MV-4-11 (cell line): ENCODE results near the gene KRIT1.
"Not testable (repeated sequence)": the region's sequence is repeated elsewhere in the genome, so short reads cannot be mapped to it uniquely, and the experiment has no call there.

Experiments
- DNase-seq: peaks from one replicate; lab custom pipeline; 2025; lab: John Stamatoyannopoulos, UW

KRIT1 gene

GRCh38 chr7:92246360-92247101 is 817 bp upstream of the KRIT1 start:
- peak; percentile 8 for DNase-seq

- peak; percentile 23 for DNase-seq
These were observed 767 bp downstream of the KRIT1 start for GRCh38 chr7:92244808-92245486.

GRCh38 chr7:92242972-92243371 is 2.7 kb downstream of the KRIT1 start:
- DNase-seq = peak; percentile 61

GRCh38 chr7:92230547-92230946 is 15.2 kb downstream of the KRIT1 start:
- DNase-seq = no peak

- no peak for DNase-seq
These were observed 17.0 kb downstream of the KRIT1 start for GRCh38 chr7:92228742-92229141.

GRCh38 chr7:92228100-92228499 is 17.6 kb downstream of the KRIT1 start:
- DNase-seq = no peak

- DNase-seq = no peak
These were observed 18.7 kb downstream of the KRIT1 start for GRCh38 chr7:92226981-92227380.

GRCh38 chr7:92221766-92222165 is 23.9 kb downstream of the KRIT1 start:
- no peak for DNase-seq

- DNase-seq = no peak
These were observed 39.0 kb downstream of the KRIT1 start for GRCh38 chr7:92206672-92207071.

GRCh38 chr7:92205987-92206386 is 39.7 kb downstream of the KRIT1 start:
- DNase-seq = no peak

- DNase-seq = no peak
These were observed 44.9 kb downstream of the KRIT1 start for GRCh38 chr7:92200791-92201190.

GRCh38 chr7:92192326-92192725 is 53.4 kb downstream of the KRIT1 start:
- peak; percentile 52 for DNase-seq

GRCh38 chr7:92189246-92189645 is 56.5 kb downstream of the KRIT1 start:
- not testable (repeated sequence) for DNase-seq

- DNase-seq = not testable (repeated sequence)
These were observed 61.4 kb downstream of the KRIT1 start for GRCh38 chr7:92184294-92184693.

- DNase-seq = peak; percentile 61
These were observed 66.5 kb downstream of the KRIT1 start, which contains the start of gene LRRD1 for GRCh38 chr7:92178928-92179924. LRRD1 (minus strand) TSS chr7:92179142; CDS start chr7:92165202, 13,940 bp downstream.

GRCh38 chr7:92177362-92177761 is 68.4 kb downstream of the KRIT1 start:
- DNase-seq = peak; percentile 10

- not testable (repeated sequence) for DNase-seq
These were observed 76.2 kb downstream of the KRIT1 start for GRCh38 chr7:92169529-92169928.

GRCh38 chr7:92161271-92161670 is 84.4 kb downstream of the KRIT1 start:
- no peak for DNase-seq

- DNase-seq = no peak
These were observed 86.8 kb downstream of the KRIT1 start for GRCh38 chr7:92158660-92159575.

GRCh38 chr7:92156990-92157389 is 88.7 kb downstream of the KRIT1 start:
- no peak for DNase-seq

GRCh38 chr7:92155108-92155739 is 90.5 kb downstream of the KRIT1 start:
- DNase-seq = no peak
